ENCODE data around the gene IL13RA2. TPM values are rescaled to one million over a fixed set of nuclear protein-coding genes. Genes with fewer than 3 reads are reported as not detected.

IL13RA2 gene
- total and polyA plus RNA-seq, 10 donors, result 0.07 to 0.49 (median 0.18) TPM; not detected in 6

- Histone ChIP-seq H3K4me3 (no peak overlapping the region), H3K4me1 (no peaks in the 10 kb centered on the region), H3K36me3 (no peaks in the 10 kb centered on the region), H3K27me3 (replicated peaks in 1 of 7) (no peaks in the 10 kb centered on the region), H3K9me3 (no peaks in the 10 kb centered on the region), H3K27ac (no peak overlapping the region)
- no peak for DNase-seq
- 79 to 97% (median 85%) methylated on average over 4 of the region's 4 CpGs for WGBS, 5 donors
- intact Hi-C loops (cut with DNase I; ENCODE audit: low total_unique reads), result no loop called here
- no peak for TF ChIP-seq POLR2A (IDR thresholded peaks at IDR 0.05)
- no peak for TF ChIP-seq CTCF (IDR thresholded peaks at IDR 0.05 in 8 of 11, conservative IDR thresholded peaks at IDR 0.05 in 3 of 11)
- no peak for TF ChIP-seq POLR2AphosphoS5 (IDR thresholded peaks at IDR 0.05)
These were observed 23.0 kb upstream of the IL13RA2 start for GRCh38 chrX:115040417-115040816.

- WGBS, 5 donors, result 53 to 86% (median 74%) methylated on average over 1 of the region's 1 CpG
- no peak for TF ChIP-seq POLR2A (IDR thresholded peaks at IDR 0.05)
- TF ChIP-seq POLR2AphosphoS5 (IDR thresholded peaks at IDR 0.05), result no peak
- TF ChIP-seq CTCF (IDR thresholded peaks at IDR 0.05 in 8 of 11, conservative IDR thresholded peaks at IDR 0.05 in 3 of 11), result no peak
- H3K4me3 ChIP-seq, result no peak overlapping the region
- intact Hi-C loops (cut with DNase I; ENCODE audit: low total_unique reads), result no loop called here
- no peak for DNase-seq
- no peaks in the 10 kb centered on the region for H3K4me1 ChIP-seq
- no peaks in the 10 kb centered on the region for H3K9me3 ChIP-seq
- no peak overlapping the region for H3K27ac ChIP-seq
- no peaks in the 10 kb centered on the region for H3K36me3 ChIP-seq
- peaks cover 0 to 4% (median 0%) of the 10 kb centered on the region in 7 donors for H3K27me3 ChIP-seq (replicated peaks in 1 of 7)
These were observed 21.0 kb upstream of the IL13RA2 start for GRCh38 chrX:115038406-115038805.

- Histone ChIP-seq H3K4me3 (no peak overlapping the region), H3K9me3 (no peaks in the 10 kb centered on the region), H3K27me3 (replicated peaks in 1 of 7) (peaks cover 0 to 8% (median 0%) of the 10 kb centered on the region in 7 donors), H3K4me1 (no peaks in the 10 kb centered on the region), H3K36me3 (no peaks in the 10 kb centered on the region), H3K27ac (no peak overlapping the region)
- 32 to 85% (median 62%) methylated on average over 1 of the region's 1 CpG for WGBS, 5 donors
- TF ChIP-seq POLR2A (IDR thresholded peaks at IDR 0.05) (no peak), POLR2AphosphoS5 (IDR thresholded peaks at IDR 0.05) (no peak), CTCF (IDR thresholded peaks at IDR 0.05 in 8 of 11, conservative IDR thresholded peaks at IDR 0.05 in 3 of 11) (no peak)
- intact Hi-C loops (cut with DNase I; ENCODE audit: low total_unique reads), result no loop called here
- DNase-seq, result no peak
These were observed 18.6 kb upstream of the IL13RA2 start for GRCh38 chrX:115036029-115036428.

GRCh38 chrX:115031989-115032388 lies 14.6 kb upstream of the IL13RA2 start:
- no peak for DNase-seq
- H3K4me1 ChIP-seq, result no peaks in the 10 kb centered on the region
- no peak overlapping the region for H3K4me3 ChIP-seq
- no peaks in the 10 kb centered on the region for H3K9me3 ChIP-seq
- no peak overlapping the region for H3K27ac ChIP-seq
- intact Hi-C loops (cut with DNase I; ENCODE audit: low total_unique reads), result no loop called here
- peaks cover 0 to 8% (median 0%) of the 10 kb centered on the region in 7 donors for H3K27me3 ChIP-seq (replicated peaks in 1 of 7)
- TF ChIP-seq POLR2AphosphoS5 (IDR thresholded peaks at IDR 0.05) (no peak), CTCF (IDR thresholded peaks at IDR 0.05 in 8 of 11, conservative IDR thresholded peaks at IDR 0.05 in 3 of 11) (no peak), POLR2A (IDR thresholded peaks at IDR 0.05) (no peak)
- H3K36me3 ChIP-seq, result no peaks in the 10 kb centered on the region
- 92 to 100% (median 94%) methylated on average over 2 of the region's 2 CpGs for WGBS, 5 donors
